Transverse colon (tissue), 4 donors: ENCODE data around the gene RAPGEF2. TPM values are rescaled to one million over a fixed set of nuclear protein-coding genes. Genes with fewer than 3 reads are reported as not detected.

ENCODE experiments used
- DNase-seq: peaks from one replicate; pipeline ENCODE4 v3.0.0-alpha.2; 2019
- H3K27ac ChIP-seq, 4 donors: fragments of 200-600 bp; sonication (generic); 2 replicates each; pipeline ENCODE4 v1.5.1; 2016 to 2018; ENCODE audit warnings: inconsistent platforms in 4 of 4
- H3K27me3 ChIP-seq: fragments of 200-600 bp; sonication (generic); 2 replicates; pipeline ENCODE4 v1.5.1; 2017; ENCODE audit warnings: inconsistent platforms
- H3K36me3 ChIP-seq, 4 donors: fragments of 200-600 bp; sonication (generic); 2 replicates each; pipeline ENCODE4 v1.5.1; 2017 to 2019; ENCODE audit warnings: inconsistent platforms in 4 of 4
- H3K4me1 ChIP-seq, 4 donors: fragments of 200-600 bp; sonication (generic); 2 replicates each; pipeline ENCODE4 v1.5.1; 2017 to 2020; ENCODE audit warnings: inconsistent platforms in 4 of 4
- H3K4me3 ChIP-seq, 4 donors: fragments of 200-600 bp; sonication (generic); 1 replicate in 1 of 4; 2 replicates in 3 of 4; pipeline versions ENCODE4 v1.5.1 to v1.6.1; 2017 to 2019; ENCODE audit warnings: inconsistent platforms in 4 of 4
- H3K9me3 ChIP-seq, 2 donors: fragments of 200-600 bp; sonication (generic); 2 replicates each; pipeline ENCODE4 v1.5.1; 2017 to 2019; ENCODE audit warnings: inconsistent platforms in 2 of 2
- CTCF ChIP-seq, 5 experiments: fragments of 200-600 bp in 3 of 5; fragments of 450-650 bp in 2 of 5; sonication (generic) in 3 of 5; IDR thresholded peaks; 1 replicate in 2 of 5; 2 replicates in 3 of 5; pipeline ENCODE4 v1.5.1; 2016 to 2017; ENCODE audit warnings: antibody characterized with exemption in 5 of 5, inconsistent platforms in 3 of 5, mild to moderate bottlenecking in 2 of 5, moderate library complexity in 1 of 5
- EP300 ChIP-seq: sonication (generic); formaldehyde crosslinking; IDR thresholded peaks from one replicate; pipeline ENCODE4 v1.6.1; 2017; ENCODE audit warnings: antibody characterized with exemption, low read depth
- POLR2A ChIP-seq: fragments of 450-650 bp; IDR thresholded peaks from one replicate; pipeline ENCODE4 v1.6.1; 2016; ENCODE audit warnings: antibody characterized with exemption, mild to moderate bottlenecking, moderate library complexity
- POLR2AphosphoS5 ChIP-seq, 3 donors: sonication (generic); formaldehyde crosslinking; IDR thresholded peaks; one replicate each; pipeline ENCODE4 v1.6.1; 2016; ENCODE audit warnings: antibody characterized with exemption in 3 of 3
- WGBS, 2 donors: methylation state at CpG; one replicate each; pipeline ENCODE4 v1.1.5; 2018; ENCODE audit warnings: low coverage in 1 of 2; 5-methylcytosine and 5-hydroxymethylcytosine counted together
- in situ Hi-C, 4 donors: fragments of 200-750 bp; cut with MboI; loops; one replicate each; pipeline versions ENCODE4 v1.15.0 to v1.15.1; 2017; ENCODE audit warnings: low sequenced_read_pairs in 3 of 4, low pct_ligation_motif_present in 1 of 4, low pct_unique_long_range_greater_than_20kb in 1 of 4
- intact Hi-C: fragments of 100-400 bp; cut with DNase I; formaldehyde crosslinking; loops from one replicate; pipeline ENCODE4 v1.15.1; 2023; ENCODE audit warnings: low total_unique reads
- total RNA-seq, 4 donors: library from RNA; depleted of rRNA; stranded (reverse); fragments of >200 nt; gene quantifications; one replicate each; pipeline ENCODE4 v1.1.0, GENCODE V29; 2016

RAPGEF2 gene
- total RNA-seq, 4 donors from 2014 or later = 23.3 to 64.8 (median 49.6) TPM

- Histone ChIP-seq H3K36me3 (no peaks in the 10 kb centered on the region), H3K4me3 (no peak overlapping the region), H3K4me1 (peaks cover 0 to 3% (median 0%) of the 10 kb centered on the region in 4 donors), H3K9me3 (no peaks in the 10 kb centered on the region), H3K27me3 (no peaks in the 10 kb centered on the region), H3K27ac (no peak overlapping the region)
- no peak for DNase-seq
- TF ChIP-seq EP300 (no peak), POLR2AphosphoS5 (IDR thresholded peaks at IDR 0.05) (peak in 1 of 3 donors; percentile 24), POLR2A (no peak), CTCF (IDR thresholded peaks at IDR 0.05) (no peak)
- 56 to 66% methylated on average over 5 to 7 of the region's 7 CpGs for WGBS, 2 donors
- intact Hi-C loops (no loop called here), in situ Hi-C loops (no loop called here)
Measured at GRCh38 chr4:159398236-159398638, 295.4 kb downstream of the RAPGEF2 start.

GRCh38 chr4:159400558-159401225 is 297.8 kb downstream of the RAPGEF2 start:
- intact Hi-C loops = no loop called here
- DNase-seq = no peak
- H3K27me3 ChIP-seq = no peaks in the 10 kb centered on the region
- H3K4me3 ChIP-seq = no peak overlapping the region
- H3K4me1 ChIP-seq = peaks cover 0 to 3% (median 0%) of the 10 kb centered on the region in 4 donors
- H3K9me3 ChIP-seq = no peaks in the 10 kb centered on the region
- TF ChIP-seq EP300 = no peak
- no peak for TF ChIP-seq CTCF (IDR thresholded peaks at IDR 0.05)
- TF ChIP-seq POLR2A = no peak
- TF ChIP-seq POLR2AphosphoS5 (IDR thresholded peaks at IDR 0.05) = no peak
- no peak overlapping the region for H3K27ac ChIP-seq
- 48 to 52% methylated on average over 8 to 12 of the region's 12 CpGs for WGBS, 2 donors
- no peaks in the 10 kb centered on the region for H3K36me3 ChIP-seq
- in situ Hi-C loops = no loop called here

GRCh38 chr4:159401226-159401712 is 298.4 kb downstream of the RAPGEF2 start:
- no peak for TF ChIP-seq POLR2A
- TF ChIP-seq CTCF (IDR thresholded peaks at IDR 0.05) = no peak
- TF ChIP-seq POLR2AphosphoS5 (IDR thresholded peaks at IDR 0.05) = no peak
- TF ChIP-seq EP300 = no peak
- intact Hi-C loops = no loop called here
- DNase-seq = no peak
- Histone ChIP-seq H3K4me3 (no peak overlapping the region), H3K27ac (no peak overlapping the region), H3K27me3 (no peaks in the 10 kb centered on the region), H3K36me3 (no peaks in the 10 kb centered on the region), H3K4me1 (peaks cover 0 to 3% (median 0%) of the 10 kb centered on the region in 4 donors), H3K9me3 (no peaks in the 10 kb centered on the region)
- in situ Hi-C loops = no loop called here
- 40 to 60% methylated on average over 1 to 4 of the region's 4 CpGs for WGBS, 2 donors

- Histone ChIP-seq H3K4me3 (no peak overlapping the region), H3K36me3 (no peaks in the 10 kb centered on the region), H3K27me3 (no peaks in the 10 kb centered on the region), H3K4me1 (peaks cover 0 to 3% (median 0%) of the 10 kb centered on the region in 4 donors), H3K27ac (no peak overlapping the region), H3K9me3 (no peaks in the 10 kb centered on the region)
- TF ChIP-seq POLR2AphosphoS5 (IDR thresholded peaks at IDR 0.05) (no peak), POLR2A (no peak), CTCF (IDR thresholded peaks at IDR 0.05) (no peak), EP300 (no peak)
- DNase-seq = no peak
- intact Hi-C loops (no loop called here), in situ Hi-C loops (no loop called here)
- 63 to 74% methylated on average over 3 to 6 of the region's 6 CpGs for WGBS, 2 donors
Measured at GRCh38 chr4:159401791-159402380, 299.0 kb downstream of the RAPGEF2 start.
